DMS 273 treated with DMSO at 0.1 percent for 48 hours (cell line): Measurements from ENCODE around the gene STAB1.

Source experiments
- DNase-seq: peaks from one replicate; lab custom pipeline; 2025; lab: John Stamatoyannopoulos, UW

Gene STAB1

DNA sequence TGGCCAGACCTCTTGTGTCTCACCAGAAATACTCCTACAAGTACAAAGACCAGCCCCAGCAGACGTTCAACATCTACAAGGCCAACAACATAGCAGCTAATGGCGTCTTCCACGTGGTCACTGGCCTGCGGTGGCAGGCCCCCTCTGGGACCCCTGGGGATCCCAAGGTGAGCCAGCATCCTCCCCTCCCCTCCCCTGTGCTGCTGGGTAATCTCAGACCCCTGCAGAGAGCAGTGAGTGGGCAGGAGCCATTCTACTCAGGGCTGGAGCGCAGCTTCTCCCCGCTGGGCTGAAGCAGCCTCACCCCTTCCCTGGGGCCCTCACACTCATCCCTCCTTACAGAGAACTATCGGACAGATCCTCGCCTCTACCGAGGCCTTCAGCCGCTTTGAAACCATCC is 9.8 kb downstream of the STAB1 start:
- DNase-seq, result no peak

DNA sequence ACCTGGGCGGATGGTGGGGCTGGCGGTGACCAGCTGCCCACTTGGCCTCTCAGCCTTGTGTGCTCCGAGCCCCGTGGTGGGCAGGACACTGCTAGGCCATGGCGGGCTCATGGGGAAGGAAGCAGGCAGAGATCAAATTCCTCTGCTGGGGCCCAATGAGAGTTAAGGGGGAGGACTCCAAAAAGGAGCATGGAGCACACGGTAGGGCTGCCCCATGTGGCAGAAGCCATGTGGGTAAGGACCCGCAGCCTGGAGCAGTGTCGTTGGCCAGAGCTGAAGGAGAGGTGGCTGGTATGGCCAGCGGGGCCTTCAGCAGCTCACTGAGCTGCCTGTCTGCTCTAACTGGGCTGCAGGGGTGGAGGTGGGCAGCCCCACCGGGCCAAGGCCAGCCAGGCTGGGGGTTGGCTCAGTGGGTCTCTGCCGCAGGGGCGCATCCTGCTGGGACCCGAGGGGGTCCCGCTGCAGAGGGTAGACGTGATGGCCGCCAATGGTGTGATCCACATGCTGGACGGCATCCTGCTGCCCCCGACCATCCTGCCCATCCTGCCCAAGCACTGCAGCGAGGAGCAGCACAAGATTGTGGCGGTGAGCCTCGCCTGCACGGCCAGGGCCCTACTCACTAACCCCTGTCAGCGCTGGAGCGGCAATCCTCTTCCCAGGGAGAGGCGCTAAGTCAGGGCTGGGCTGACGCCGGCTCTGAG is 11.3 kb downstream of the STAB1 start:
- no peak for DNase-seq

DNA sequence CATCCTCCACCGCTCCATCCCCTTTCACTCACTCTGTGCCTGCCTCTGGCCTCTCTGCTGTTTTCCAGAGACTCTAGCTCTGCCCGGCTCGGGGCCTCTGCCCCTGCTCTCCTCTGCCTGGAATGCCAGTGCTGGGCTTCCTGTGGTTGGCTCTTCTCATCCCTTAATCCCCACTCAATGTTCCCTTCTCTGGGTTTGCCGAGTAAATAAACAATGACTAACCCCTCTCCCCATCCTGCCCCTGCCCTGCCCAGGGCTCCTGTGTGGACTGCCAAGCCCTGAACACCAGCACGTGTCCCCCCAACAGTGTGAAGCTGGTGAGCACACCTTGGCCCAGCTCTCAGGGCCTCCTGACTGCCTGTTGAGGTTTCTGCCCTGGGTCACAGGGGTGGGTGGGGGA is 12.2 kb downstream of the STAB1 start:
- DNase-seq, result no peak

DNA sequence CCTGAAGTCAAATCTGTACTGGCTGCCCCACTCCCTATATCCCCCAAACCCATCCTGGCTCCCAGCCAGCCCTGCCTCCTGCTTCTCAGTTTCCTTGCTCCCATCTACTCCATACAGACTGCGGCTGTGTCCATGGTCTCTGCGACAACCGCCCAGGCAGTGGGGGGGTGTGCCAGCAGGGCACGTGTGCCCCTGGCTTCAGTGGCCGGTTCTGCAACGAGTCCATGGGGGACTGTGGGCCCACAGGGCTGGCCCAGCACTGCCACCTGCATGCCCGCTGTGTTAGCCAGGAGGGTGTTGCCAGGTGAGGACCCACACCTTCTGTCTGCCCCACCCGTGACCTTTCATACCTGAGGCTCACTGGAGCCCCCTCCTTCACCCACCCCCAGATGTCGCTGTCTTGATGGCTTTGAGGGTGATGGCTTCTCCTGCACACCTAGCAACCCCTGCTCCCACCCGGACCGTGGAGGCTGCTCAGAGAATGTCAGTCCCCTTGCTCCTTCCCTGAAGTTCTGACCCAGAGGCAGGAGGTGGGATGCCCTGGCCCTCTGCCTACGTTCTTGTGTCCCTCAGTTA is 14.7 kb downstream of the STAB1 start:
- no peak for DNase-seq

DNA sequence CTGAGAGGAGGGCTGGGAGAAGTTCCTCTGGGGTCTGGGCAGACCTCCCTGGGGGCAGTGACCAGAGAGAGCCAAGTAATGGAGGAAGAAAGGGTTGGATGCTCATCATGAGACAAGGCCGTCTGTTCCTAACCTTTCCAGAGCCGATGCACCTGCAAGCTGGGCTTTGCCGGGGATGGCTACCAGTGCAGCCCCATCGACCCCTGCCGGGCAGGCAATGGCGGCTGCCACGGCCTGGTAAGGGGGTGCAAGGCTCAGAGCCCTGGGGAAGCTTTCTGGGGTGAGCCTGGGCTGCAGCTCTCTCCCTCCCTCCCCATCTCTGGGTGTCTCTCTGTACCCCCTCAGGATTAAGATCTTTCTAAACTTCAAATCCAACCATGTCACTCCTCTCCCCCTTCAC is 16.4 kb downstream of the STAB1 start:
- no peak for DNase-seq

DNA sequence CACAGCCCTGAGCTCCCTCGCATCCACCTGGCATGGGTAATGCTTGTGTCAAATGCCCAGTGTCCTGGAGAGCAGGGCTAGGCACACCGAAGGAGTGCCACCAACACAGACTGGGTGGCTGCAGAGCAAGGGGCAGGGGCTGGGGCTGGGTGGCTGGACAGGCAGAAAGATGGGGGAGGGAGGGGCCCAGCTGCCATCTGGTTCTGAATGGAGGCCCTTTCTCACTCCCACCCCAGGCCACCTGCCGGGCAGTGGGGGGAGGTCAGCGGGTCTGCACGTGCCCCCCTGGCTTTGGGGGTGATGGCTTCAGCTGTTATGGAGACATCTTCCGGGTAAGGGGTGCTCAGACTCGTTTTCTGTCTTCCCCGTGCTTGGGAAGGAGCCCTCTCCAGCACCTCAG is 17.0 kb downstream of the STAB1 start:
- no peak for DNase-seq

DNA sequence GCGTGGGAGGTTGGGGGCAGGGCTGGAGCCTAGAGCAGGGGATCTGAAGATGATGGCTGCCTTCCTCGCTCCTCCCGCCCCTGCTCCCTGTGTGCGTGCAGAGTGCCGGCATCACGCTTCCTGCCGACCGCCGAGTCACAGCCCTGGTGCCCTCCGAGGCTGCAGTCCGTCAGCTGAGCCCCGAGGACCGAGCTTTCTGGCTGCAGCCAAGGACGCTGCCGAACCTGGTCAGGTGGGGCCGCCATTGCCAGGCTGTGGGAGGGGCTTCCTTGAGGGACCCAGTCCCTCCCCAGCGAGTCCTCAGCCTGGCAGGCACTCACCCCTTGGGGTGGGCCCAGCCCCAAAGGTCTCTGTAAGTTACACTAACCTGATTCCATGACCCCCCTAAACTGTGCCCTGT is 17.6 kb downstream of the STAB1 start:
- no peak for DNase-seq

DNA sequence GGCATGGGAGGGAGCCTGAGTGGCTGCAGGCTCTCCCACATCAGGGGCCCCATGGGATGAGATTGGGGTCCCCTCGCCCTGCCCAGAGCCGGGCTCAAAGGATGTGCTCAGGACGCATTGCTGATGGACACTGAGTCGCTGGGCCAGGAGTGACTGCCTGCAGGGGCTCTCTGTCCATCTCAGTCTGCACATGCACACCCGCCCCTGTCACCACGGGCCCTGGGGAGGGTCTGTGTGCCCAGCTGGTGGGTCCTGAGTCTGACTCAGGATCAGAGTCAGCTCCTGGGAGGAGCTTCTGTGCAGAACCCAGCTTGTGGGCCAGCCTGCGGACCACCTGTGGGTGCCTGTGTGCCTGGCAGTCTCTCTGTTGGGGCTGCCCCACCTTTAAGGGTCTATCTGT is 18.1 kb downstream of the STAB1 start:
- DNase-seq, result no peak

DNA sequence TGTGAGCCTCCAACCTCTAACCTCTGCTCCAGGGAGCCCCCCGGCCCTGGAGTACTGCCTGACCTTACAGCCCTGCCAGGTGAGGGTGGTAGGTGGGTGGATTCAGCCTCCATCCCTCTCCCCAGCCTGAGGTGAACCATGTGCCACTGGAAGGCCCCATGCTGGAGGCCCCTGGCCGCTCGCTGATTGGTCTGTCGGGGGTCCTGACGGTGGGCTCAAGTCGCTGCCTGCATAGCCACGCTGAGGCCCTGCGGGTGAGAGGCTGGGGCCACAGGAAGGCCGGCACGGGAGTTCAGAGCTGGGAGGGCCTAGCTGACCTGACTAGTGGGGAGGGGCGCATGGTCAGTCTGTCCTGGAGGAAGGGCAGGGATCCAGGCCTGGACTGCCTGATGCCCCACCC is 19.4 kb downstream of the STAB1 start:
- no peak for DNase-seq

DNA sequence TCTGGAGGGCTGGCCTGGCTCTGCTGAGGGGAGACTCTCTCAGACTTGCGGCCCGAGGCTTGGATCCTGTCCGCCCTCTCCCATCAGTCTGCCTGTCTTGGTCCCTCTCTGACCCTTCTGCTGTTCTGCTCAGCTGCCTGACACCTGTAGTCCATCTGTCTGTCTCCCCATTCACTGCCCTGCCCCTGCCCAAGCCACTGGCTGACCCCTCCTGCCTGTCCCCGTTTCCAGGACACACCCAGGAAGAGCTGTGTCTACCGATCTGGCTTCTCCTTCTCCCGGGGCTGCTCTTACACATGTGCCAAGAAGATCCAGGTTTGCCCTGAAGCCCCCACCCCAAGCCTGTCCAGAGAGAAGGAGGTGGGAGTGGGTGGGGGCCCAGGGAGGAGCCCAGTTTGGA is 20.1 kb downstream of the STAB1 start:
- DNase-seq, result no peak

DNA sequence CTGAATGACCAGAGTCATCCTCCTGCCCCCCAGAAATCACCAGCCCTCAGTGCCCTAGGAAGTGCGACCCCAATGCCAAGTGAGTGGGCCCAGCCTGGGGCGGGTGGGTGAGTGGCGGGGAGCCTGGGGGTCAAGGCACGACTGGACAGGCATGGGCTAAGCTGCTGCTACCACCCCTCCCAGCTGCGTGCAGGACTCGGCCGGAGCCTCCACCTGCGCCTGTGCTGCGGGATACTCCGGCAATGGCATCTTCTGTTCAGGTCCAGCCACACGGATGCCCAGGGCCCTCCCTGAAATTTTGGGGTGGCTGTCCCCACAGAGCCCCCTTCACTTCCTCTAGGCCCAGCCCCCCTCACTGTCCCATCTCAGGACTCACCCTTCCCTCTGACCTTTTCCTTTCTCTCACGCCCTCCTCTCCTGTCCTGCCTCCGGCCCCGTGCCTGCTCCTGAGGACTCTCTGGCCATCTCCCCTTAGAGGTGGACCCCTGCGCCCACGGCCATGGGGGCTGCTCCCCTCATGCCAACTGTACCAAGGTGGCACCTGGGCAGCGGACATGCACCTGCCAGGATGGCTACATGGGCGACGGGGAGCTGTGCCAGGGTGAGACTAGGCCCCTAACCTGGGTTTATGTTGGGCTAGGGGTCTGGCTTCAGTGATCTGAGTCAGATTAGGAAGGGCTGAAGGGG is 21.5 kb downstream of the STAB1 start:
- DNase-seq, result no peak

DNA sequence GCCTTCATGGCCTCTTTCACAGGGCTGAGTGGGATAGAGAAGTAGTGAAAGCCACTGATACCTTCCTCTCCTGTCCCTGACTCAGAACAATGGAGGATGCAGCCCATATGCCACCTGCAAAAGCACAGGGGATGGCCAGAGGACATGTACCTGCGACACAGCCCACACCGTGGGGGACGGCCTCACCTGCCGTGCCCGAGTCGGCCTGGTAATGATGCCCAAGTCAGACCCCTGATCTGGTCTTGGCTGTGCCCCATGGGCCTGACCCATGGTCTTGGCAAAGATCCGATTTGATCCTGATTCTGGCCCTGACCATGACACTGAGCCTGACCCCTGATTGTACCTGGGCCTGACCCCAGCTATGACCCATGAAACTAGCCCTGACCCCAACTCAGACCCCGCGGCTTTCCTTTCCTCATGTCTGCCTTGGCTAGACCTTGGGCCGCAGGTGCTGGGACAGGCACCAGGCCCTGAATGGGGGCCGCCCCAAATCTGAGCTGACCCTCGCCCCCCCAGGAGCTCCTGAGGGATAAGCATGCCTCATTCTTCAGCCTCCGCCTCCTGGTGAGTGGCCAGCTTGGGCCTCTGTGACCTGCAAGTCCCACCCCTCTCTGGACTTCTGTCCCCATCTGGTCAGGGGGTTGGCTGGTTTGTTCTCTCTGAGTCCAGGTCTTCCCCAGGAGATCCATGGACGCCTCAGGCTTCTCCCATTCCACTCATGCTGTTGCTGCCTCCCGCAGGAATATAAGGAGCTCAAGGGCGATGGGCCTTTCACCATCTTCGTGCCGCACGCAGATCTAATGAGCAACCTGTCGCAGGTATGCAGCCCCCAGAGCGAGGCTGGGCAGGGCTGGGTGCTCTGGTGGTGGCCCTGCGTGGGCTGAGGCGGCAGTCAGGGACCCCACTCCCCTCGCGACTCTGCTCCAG is 22.9 kb downstream of the STAB1 start:
- DNase-seq, result no peak

DNA sequence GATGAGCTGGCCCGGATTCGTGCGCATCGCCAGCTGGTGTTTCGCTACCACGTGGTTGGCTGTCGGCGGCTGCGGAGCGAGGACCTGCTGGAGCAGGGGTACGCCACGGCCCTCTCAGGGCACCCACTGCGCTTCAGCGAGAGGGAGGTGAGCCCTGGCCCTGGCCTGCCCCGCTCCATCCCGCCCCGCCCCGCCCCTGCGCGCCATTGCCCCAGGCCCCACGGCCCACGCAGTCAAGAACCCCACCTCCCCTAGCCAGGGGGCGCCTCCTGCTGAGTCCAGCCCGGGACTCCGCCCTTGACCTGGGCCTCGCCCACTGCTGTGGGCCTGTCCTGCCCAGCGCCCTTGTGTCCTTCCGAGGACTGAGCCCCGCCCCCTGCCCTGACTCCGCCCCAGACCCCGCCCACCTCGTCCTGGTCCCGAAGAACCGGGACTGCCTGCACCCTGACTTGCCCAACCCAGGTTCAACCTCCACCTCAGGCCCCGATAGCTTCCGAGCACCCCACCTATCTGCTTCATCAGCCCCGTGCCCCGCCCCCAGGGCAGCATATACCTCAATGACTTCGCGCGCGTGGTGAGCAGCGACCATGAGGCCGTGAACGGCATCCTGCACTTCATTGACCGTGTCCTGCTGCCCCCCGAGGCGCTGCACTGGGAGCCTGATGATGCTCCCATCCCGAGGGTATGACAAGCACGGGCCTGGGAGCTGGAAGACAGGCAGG is 23.7 kb downstream of the STAB1 start:
- no peak for DNase-seq

DNA sequence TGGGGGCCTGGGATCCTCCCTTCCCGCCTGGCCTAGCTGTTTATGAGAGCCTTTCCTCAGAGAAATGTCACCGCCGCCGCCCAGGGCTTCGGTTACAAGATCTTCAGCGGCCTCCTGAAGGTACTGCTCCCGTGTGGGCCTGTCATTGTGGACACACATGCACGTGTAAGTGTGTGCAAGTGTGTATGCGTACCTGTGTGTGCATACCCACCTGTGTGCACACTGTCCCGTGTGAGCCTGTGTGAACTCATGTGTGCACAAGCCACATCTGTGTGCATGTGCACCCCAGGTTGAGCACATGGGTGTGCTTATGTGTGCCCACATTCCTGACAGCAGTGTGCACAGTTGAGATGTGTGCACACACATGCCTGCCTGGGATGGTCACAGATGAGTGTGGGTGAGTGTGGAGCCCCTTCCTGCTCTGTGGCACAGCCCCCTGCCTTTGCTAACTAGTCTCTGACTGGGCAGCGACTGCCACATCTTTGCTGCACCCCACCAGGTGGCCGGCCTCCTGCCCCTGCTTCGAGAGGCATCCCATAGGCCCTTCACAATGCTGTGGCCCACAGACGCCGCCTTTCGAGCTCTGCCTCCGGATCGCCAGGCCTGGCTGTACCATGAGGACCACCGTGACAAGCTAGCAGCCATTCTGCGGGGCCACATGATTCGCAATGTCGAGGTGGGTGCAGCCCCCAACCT is 24.5 kb downstream of the STAB1 start:
- DNase-seq, result no peak

DNA sequence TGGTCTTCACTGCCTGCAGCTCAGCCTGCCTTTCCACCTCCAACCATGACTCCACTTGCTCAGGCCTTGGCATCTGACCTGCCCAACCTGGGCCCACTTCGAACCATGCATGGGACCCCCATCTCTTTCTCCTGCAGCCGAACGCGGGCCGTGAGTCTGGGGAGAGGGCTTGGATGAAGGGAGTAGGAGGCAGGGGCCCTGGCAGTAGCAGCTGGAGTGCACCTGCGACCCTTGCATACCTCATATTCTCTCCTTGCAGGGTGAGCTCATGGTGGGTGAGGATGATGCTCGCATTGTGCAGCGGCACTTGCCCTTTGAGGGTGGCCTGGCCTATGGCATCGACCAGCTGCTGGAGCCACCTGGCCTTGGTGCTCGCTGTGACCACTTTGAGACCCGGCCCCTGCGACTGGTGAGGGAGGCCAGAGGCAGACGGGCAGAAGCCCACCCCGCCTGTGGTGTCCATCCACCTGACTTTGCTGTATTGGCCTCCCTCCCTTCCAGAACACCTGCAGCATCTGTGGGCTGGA is 25.1 kb downstream of the STAB1 start:
- DNase-seq, result no peak

DNA sequence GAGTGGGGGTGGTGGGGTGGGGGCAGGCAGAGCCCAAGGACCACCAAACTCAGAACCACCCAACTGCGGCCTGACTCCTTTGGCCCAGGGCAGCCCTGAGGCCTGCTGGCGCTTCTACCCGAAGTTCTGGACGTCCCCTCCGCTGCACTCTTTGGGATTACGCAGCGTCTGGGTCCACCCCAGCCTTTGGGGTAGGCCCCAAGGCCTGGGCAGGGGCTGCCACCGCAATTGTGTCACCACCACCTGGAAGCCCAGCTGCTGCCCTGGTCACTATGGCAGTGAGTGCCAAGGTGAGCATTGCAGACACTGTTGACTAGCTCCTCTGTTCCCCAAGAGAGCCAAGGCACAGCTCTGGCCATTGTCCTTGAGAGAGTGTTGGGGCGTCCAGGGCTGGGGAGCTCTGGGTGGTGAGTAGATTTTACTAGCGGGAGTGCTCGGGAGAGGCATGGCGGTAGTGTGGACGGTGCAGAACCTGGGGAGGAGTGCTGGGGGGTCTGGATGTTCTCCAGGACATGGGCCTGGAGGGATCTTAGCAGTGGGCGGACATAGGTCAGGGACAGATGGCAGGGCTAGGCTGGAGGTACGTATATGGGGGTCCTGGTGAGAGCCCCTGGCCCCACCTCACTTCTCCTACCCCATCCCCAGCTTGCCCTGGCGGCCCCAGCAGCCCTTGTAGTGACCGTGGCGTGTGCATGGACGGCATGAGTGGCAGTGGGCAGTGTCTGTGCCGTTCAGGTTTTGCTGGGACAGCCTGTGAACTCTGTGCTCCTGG is 25.8 kb downstream of the STAB1 start:
- DNase-seq, result no peak

DNA sequence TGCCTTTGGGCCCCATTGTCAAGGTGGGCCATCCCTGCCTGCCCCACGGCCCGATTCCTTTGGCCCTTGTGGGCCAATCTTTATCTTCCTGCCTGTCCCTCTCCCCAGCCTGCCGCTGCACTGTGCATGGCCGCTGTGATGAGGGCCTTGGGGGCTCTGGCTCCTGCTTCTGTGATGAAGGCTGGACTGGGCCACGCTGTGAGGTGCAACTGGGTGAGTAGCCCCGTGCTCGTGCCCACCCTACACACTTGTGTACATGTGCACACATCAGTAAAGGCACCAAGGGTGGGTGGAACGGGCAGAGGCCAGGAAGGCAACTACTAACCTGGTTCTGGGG is 26.3 kb downstream of the STAB1 start:
- DNase-seq, result no peak

DNA sequence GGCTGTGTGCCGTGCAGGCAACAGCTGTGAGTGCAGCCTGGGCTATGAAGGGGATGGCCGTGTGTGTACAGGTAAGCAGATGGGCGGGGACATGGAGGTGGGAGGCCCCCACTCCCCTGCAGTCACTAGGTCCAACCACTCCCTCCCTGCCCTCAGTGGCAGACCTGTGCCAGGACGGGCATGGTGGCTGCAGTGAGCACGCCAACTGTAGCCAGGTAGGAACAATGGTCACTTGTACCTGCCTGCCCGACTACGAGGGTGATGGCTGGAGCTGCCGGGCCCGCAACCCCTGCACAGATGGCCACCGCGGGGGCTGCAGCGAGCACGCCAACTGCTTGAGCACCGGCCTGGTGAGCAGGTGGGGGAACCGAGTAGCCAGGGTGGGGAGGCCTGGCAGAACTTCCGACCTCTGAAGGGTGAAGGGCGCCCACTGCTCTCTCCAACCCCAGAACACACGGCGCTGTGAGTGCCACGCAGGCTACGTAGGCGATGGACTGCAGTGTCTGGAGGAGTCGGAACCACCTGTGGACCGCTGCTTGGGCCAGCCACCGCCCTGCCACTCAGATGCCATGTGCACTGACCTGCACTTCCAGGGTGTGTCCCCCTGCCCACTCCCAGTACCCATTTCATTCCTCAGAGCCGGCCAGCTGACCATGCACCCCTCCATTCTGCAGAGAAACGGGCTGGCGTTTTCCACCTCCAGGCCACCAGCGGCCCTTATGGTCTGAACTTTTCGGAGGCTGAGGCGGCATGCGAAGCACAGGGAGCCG is 26.9 kb downstream of the STAB1 start:
- no peak for DNase-seq

DNA sequence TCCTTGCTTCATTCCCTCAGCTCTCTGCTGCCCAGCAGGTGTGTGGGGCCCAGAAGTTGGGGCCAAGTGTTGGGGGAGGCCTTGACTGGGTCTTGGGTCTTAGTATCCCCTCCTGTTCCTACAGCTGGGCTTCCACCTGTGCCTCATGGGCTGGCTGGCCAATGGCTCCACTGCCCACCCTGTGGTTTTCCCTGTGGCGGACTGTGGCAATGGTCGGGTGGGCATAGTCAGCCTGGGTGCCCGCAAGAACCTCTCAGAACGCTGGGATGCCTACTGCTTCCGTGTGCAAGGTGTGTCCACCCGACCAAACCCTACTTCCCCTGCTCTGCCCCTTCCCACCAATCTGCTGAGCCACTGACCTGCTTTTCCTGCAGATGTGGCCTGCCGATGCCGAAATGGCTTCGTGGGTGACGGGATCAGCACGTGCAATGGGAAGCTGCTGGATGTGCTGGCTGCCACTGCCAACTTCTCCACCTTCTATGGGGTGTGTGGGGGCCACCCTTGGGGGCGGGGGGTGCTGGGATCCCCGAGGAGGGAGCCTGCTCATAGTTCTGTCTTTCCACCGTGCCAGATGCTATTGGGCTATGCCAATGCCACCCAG is 27.6 kb downstream of the STAB1 start:
- DNase-seq, result no peak
